ENCODE results near the gene PRDM1. TPM values are rescaled to one million over a fixed set of nuclear protein-coding genes. Genes with fewer than 3 reads are reported as not detected.

PRDM1 gene
- total RNA-seq, 4 donors from 2014 or later = 6.4 to 57.8 (median 14.9) TPM

DNA sequence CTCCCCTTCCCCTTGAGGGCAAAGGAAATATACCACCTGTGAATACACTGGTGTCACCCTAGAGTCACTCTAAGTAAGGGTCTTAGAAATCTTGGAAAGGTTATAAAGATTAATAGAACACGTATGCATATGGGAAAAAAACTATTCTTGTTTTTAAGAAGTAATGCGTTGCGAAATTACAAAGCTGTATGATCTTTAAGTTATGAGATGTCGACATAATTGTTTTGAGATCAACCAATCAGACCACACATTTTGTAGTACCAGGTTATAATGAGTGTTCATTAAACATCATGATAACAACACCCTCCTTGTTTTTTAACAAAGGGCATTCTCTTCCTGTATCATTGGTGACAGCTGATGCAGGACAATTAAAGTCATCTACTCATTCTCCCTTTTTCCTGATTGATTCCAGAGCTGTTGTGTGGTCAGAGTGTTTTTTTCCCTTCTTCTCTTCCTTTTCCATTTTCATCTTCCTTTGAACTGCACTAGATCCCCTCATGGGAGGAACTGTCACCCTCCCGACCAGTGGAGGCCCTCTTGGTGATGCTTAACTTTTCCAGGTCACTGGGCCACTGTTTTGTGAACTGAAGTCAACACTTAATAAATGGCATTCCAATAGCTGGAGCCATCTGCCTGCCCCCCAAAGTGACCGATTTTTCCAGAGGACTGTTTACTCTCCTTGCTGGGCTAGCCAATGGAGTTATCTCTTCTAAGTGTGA is 37.0 kb downstream of the PRDM1 start:
- Histone ChIP-seq H3K4me3 (no peak overlapping the region), H3K36me3 (no peaks in the 10 kb centered on the region), H3K9me3 (no peaks in the 10 kb centered on the region), H3K4me1 (peaks cover 0 to 5% (median 0%) of the 10 kb centered on the region in 4 donors), H3K27ac (no peak overlapping the region), H3K27me3 (no peaks in the 10 kb centered on the region)
- DNase-seq = no peak
- TF ChIP-seq POLR2A (IDR thresholded peaks at IDR 0.05) = no peak
- TF ChIP-seq, protein P1, sequence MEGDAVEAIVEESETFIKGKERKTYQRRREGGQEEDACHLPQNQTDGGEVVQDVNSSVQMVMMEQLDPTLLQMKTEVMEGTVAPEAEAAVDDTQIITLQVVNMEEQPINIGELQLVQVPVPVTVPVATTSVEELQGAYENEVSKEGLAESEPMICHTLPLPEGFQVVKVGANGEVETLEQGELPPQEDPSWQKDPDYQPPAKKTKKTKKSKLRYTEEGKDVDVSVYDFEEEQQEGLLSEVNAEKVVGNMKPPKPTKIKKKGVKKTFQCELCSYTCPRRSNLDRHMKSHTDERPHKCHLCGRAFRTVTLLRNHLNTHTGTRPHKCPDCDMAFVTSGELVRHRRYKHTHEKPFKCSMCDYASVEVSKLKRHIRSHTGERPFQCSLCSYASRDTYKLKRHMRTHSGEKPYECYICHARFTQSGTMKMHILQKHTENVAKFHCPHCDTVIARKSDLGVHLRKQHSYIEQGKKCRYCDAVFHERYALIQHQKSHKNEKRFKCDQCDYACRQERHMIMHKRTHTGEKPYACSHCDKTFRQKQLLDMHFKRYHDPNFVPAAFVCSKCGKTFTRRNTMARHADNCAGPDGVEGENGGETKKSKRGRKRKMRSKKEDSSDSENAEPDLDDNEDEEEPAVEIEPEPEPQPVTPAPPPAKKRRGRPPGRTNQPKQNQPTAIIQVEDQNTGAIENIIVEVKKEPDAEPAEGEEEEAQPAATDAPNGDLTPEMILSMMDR (IDR thresholded peaks at IDR 0.05) = no peak

DNA sequence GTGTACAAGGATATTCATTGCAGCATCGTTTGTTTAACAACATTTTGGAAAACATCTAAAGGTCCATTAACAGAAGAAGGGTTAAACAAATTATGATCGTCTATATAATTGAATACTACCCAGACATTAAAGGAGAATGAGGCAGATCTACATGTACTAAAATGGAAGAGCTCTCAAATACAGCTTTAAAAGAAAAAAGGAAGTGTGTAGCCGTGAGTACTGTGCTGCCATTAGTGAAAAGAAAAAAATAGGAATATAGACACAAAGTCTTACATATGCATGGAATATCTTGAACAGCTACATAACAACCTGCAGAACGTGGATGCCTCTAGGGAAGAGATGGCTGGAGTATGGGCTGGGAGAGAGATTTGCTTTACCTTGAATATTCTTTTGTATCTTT is 37.9 kb downstream of the PRDM1 start:
- H3K27me3 ChIP-seq = no peaks in the 10 kb centered on the region
- TF ChIP-seq, protein P1 (IDR thresholded peaks at IDR 0.05) = no peak
- no peak for TF ChIP-seq POLR2A (IDR thresholded peaks at IDR 0.05)
- H3K4me3 ChIP-seq = no peak overlapping the region
- H3K9me3 ChIP-seq = no peaks in the 10 kb centered on the region
- peaks cover 0 to 6% (median 0%) of the 10 kb centered on the region in 4 donors for H3K4me1 ChIP-seq
- DNase-seq = no peak
- no peaks in the 10 kb centered on the region for H3K36me3 ChIP-seq
- H3K27ac ChIP-seq = no peak overlapping the region

DNA sequence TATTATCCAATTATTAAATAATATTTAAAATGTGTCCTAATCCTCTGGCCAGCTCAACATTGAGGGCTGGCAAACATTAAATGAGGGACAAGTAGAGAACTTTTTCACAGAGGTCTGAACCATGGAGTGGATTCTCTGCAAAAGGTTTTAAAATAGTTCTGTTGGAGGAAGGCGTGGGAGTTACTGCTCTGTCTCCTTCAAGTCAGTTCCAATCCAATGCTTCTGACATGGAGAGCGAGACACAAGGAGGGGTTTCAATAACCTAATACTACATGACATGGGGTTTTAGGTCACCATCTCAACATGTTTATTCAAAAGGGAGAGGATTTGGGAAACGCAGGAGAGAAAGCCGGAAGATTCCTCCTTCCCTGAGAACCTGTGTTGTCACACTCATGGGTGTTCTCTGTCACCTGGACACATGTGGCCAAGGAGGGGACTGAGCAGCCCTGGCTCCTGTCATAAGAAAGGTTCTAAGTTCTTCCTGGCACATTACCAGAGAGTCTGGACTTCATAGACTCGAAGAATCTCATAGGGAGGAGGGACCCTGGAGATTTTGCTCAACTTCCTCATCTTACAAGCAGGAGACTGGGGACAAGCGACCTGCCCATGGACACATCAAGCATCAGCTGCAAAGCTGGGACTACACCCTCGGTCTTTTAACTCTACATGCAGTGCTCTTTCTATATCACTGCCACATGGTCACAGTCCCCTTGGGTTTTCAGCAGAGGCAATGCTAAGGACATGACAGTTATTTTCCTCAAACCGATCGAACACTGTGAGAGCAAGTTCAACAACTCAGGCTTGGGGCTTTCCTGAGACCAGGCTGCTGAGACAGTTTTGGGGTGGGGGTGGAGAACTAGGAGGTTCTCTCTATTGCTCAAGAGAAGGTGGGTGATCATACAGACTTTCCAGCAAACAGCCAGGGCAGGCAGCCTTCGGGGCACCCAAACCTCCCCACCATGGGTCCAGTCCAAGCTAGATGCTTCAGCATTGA is 38.6 kb downstream of the PRDM1 start:
- no peaks in the 10 kb centered on the region for H3K9me3 ChIP-seq
- H3K4me1 ChIP-seq = peaks cover 0 to 8% (median 0%) of the 10 kb centered on the region in 4 donors
- H3K4me3 ChIP-seq = no peak overlapping the region
- no peak for DNase-seq
- TF ChIP-seq, protein P1 (IDR thresholded peaks at IDR 0.05) = no peak
- TF ChIP-seq POLR2A (IDR thresholded peaks at IDR 0.05) = no peak
- no peak overlapping the region for H3K27ac ChIP-seq
- H3K27me3 ChIP-seq = no peaks in the 10 kb centered on the region
- H3K36me3 ChIP-seq = no peaks in the 10 kb centered on the region

DNA sequence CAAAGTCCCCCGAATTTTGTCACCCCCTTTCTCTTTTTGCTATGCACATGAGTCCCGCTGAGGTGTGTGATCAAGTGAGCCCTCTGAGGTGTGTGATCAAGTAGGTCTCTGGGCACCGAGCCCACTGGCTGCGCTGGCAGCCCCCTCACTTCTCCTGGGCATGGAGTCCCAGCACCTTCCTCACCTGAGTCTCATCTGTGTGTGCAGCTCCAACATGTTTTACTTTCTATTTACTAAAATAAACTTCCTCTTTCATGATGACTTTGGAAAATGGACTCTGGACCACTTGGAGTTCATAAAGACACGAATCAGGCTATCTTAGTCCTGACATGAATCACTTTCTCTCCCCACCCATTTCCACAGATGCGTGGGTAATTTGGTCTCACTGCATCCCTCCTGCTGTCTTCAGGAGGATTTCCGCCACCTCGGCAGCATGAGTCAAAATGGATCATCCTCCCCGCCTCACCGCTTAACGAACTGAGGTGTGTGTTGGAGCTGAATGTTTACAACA is 39.8 kb downstream of the PRDM1 start:
- TF ChIP-seq POLR2A (IDR thresholded peaks at IDR 0.05) = peak in 1 of 2 donors; percentile 28
- TF ChIP-seq, protein P1 (IDR thresholded peaks at IDR 0.05) = no peak
- DNase-seq = peak; percentile 50 to 77 (median 63)
- H3K4me3 ChIP-seq = peak overlapping the region in 3 of 4 donors; percentile 2 to 32 (median 18)
- H3K27me3 ChIP-seq = no peaks in the 10 kb centered on the region
- H3K9me3 ChIP-seq = no peaks in the 10 kb centered on the region
- H3K4me1 ChIP-seq = peaks cover 0 to 8% (median 0%) of the 10 kb centered on the region in 4 donors
- H3K27ac ChIP-seq = peak overlapping the region in 3 of 4 donors; percentile 2 to 69 (median 31)
- H3K36me3 ChIP-seq = no peaks in the 10 kb centered on the region

DNA sequence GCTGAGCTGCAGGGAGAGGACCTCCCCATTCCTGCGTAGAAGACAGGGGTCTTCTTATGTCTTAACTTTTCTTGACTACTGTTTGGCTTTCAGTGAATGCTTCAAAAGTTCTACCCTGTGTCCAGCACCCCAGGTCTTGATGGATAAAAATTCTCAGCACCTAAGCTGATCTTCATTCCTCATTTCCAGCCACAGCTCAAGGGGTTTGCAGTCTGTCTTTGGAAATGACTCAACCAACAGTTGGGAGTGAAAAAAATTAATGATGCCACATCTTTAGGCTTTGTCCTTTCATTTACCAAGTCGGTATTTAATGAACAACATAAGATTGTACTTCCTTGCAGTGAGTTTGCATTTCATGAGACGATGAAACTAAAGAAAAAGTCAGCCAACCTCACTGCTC is 40.3 kb downstream of the PRDM1 start:
- Histone ChIP-seq H3K36me3 (no peaks in the 10 kb centered on the region), H3K27ac (peak overlapping the region in 2 of 4 donors; percentile 31 to 69), H3K4me3 (no peak overlapping the region), H3K27me3 (no peaks in the 10 kb centered on the region), H3K9me3 (no peaks in the 10 kb centered on the region), H3K4me1 (peaks cover 0 to 8% (median 0%) of the 10 kb centered on the region in 4 donors)
- TF ChIP-seq, protein P1 (IDR thresholded peaks at IDR 0.05) = no peak
- TF ChIP-seq POLR2A (IDR thresholded peaks at IDR 0.05) = no peak
- DNase-seq = no peak

All from Peyer's patch (tissue), 4 donors.